ENCODE measurements around the gene MAML3. TPM values are rescaled to one million over a fixed set of nuclear protein-coding genes. Genes with fewer than 3 reads are reported as not detected.

MAML3 gene
- total RNA-seq, 3 donors from 2014 or later = 0.60 to 1.0 (median 0.73) TPM

- DNase-seq (no peak), ATAC-seq (no peak)
- H3K36me3 Mint-ChIP-seq (ENCODE audit: insufficient read depth) = no peaks in the 10 kb centered on the region
- no peaks in the 10 kb centered on the region for H3K9me3 Mint-ChIP-seq
- H3K4me3 Mint-ChIP-seq = no peak overlapping the region
- peaks cover 7% of the 10 kb centered on the region for H3K27me3 Mint-ChIP-seq (ENCODE audit: low read depth)
- H3K4me1 Mint-ChIP-seq (ENCODE audit: low read depth) = no peaks in the 10 kb centered on the region
Observed at GRCh38 chr4:140031061-140031460, 122.9 kb downstream of the MAML3 start.

GRCh38 chr4:140028676-140029517 is 125.1 kb downstream of the MAML3 start:
- Mint-ChIP-seq H3K36me3 (ENCODE audit: insufficient read depth) (no peaks in the 10 kb centered on the region), H3K27me3 (ENCODE audit: low read depth) (peaks cover 7% of the 10 kb centered on the region), H3K4me1 (ENCODE audit: low read depth) (no peaks in the 10 kb centered on the region), H3K9me3 (no peaks in the 10 kb centered on the region), H3K4me3 (no peak overlapping the region)
- ATAC-seq (no peak), DNase-seq (no peak)

GRCh38 chr4:140028101-140028500 is 125.9 kb downstream of the MAML3 start:
- Mint-ChIP-seq H3K27me3 (ENCODE audit: low read depth) (peaks cover 7% of the 10 kb centered on the region), H3K9me3 (no peaks in the 10 kb centered on the region), H3K4me3 (no peak overlapping the region), H3K4me1 (ENCODE audit: low read depth) (no peaks in the 10 kb centered on the region), H3K36me3 (ENCODE audit: insufficient read depth) (no peaks in the 10 kb centered on the region)
- ATAC-seq = no peak
- DNase-seq = no peak

GRCh38 chr4:140027101-140027500 is 126.9 kb downstream of the MAML3 start:
- no peaks in the 10 kb centered on the region for H3K9me3 Mint-ChIP-seq
- DNase-seq = no peak
- H3K4me3 Mint-ChIP-seq = no peak overlapping the region
- ATAC-seq = no peak
- no peaks in the 10 kb centered on the region for H3K36me3 Mint-ChIP-seq (ENCODE audit: insufficient read depth)
- H3K4me1 Mint-ChIP-seq (ENCODE audit: low read depth) = no peaks in the 10 kb centered on the region
- peaks cover 4% of the 10 kb centered on the region for H3K27me3 Mint-ChIP-seq (ENCODE audit: low read depth)

GRCh38 chr4:140025470-140025869 is 128.5 kb downstream of the MAML3 start:
- Mint-ChIP-seq H3K4me1 (ENCODE audit: low read depth) (no peaks in the 10 kb centered on the region), H3K36me3 (ENCODE audit: insufficient read depth) (no peaks in the 10 kb centered on the region), H3K9me3 (no peaks in the 10 kb centered on the region), H3K4me3 (no peak overlapping the region), H3K27me3 (ENCODE audit: low read depth) (no peaks in the 10 kb centered on the region)
- ATAC-seq (no peak), DNase-seq (no peak)

- H3K9me3 Mint-ChIP-seq = no peaks in the 10 kb centered on the region
- no peaks in the 10 kb centered on the region for H3K27me3 Mint-ChIP-seq (ENCODE audit: low read depth)
- no peaks in the 10 kb centered on the region for H3K4me1 Mint-ChIP-seq (ENCODE audit: low read depth)
- no peaks in the 10 kb centered on the region for H3K36me3 Mint-ChIP-seq (ENCODE audit: insufficient read depth)
- H3K4me3 Mint-ChIP-seq = no peak overlapping the region
- DNase-seq = no peak
- no peak for ATAC-seq
Observed at GRCh38 chr4:140020457-140021361, 133.3 kb downstream of the MAML3 start.

GRCh38 chr4:140019619-140020347 is 134.2 kb downstream of the MAML3 start:
- H3K4me3 Mint-ChIP-seq = no peak overlapping the region
- DNase-seq (no peak), ATAC-seq (no peak)
- no peaks in the 10 kb centered on the region for H3K9me3 Mint-ChIP-seq
- no peaks in the 10 kb centered on the region for H3K36me3 Mint-ChIP-seq (ENCODE audit: insufficient read depth)
- no peaks in the 10 kb centered on the region for H3K4me1 Mint-ChIP-seq (ENCODE audit: low read depth)
- no peaks in the 10 kb centered on the region for H3K27me3 Mint-ChIP-seq (ENCODE audit: low read depth)

- no peak for ATAC-seq
- H3K4me1 Mint-ChIP-seq (ENCODE audit: low read depth) = no peaks in the 10 kb centered on the region
- peaks cover 3% of the 10 kb centered on the region for H3K27me3 Mint-ChIP-seq (ENCODE audit: low read depth)
- no peaks in the 10 kb centered on the region for H3K36me3 Mint-ChIP-seq (ENCODE audit: insufficient read depth)
- no peaks in the 10 kb centered on the region for H3K9me3 Mint-ChIP-seq
- no peak for DNase-seq
- H3K4me3 Mint-ChIP-seq = no peak overlapping the region
Observed at GRCh38 chr4:140018931-140019618, 134.9 kb downstream of the MAML3 start.

- no peaks in the 10 kb centered on the region for H3K9me3 Mint-ChIP-seq
- ATAC-seq (no peak), DNase-seq (no peak)
- peaks cover 6% of the 10 kb centered on the region for H3K27me3 Mint-ChIP-seq (ENCODE audit: low read depth)
- peaks cover 2% of the 10 kb centered on the region for H3K4me1 Mint-ChIP-seq (ENCODE audit: low read depth)
- no peak overlapping the region for H3K4me3 Mint-ChIP-seq
- no peaks in the 10 kb centered on the region for H3K36me3 Mint-ChIP-seq (ENCODE audit: insufficient read depth)
Observed at GRCh38 chr4:140014284-140014683, 139.7 kb downstream of the MAML3 start.

- ATAC-seq = peak; percentile 92 to 95
- peaks cover 2% of the 10 kb centered on the region for H3K4me1 Mint-ChIP-seq (ENCODE audit: low read depth)
- H3K9me3 Mint-ChIP-seq = no peaks in the 10 kb centered on the region
- H3K27me3 Mint-ChIP-seq (ENCODE audit: low read depth) = peaks cover 6% of the 10 kb centered on the region
- DNase-seq = peak; percentile 63
- no peaks in the 10 kb centered on the region for H3K36me3 Mint-ChIP-seq (ENCODE audit: insufficient read depth)
- no peak overlapping the region for H3K4me3 Mint-ChIP-seq
Observed at GRCh38 chr4:140012688-140013486, 141.1 kb downstream of the MAML3 start.

GRCh38 chr4:140005699-140006098 is 148.3 kb downstream of the MAML3 start:
- ATAC-seq (no peak), DNase-seq (no peak)
- Mint-ChIP-seq H3K27me3 (ENCODE audit: low read depth) (peaks cover 12% of the 10 kb centered on the region), H3K9me3 (no peaks in the 10 kb centered on the region), H3K36me3 (ENCODE audit: insufficient read depth) (no peaks in the 10 kb centered on the region), H3K4me3 (no peak overlapping the region), H3K4me1 (ENCODE audit: low read depth) (no peaks in the 10 kb centered on the region)

- Mint-ChIP-seq H3K27me3 (ENCODE audit: low read depth) (peaks cover 15% of the 10 kb centered on the region), H3K36me3 (ENCODE audit: insufficient read depth) (no peaks in the 10 kb centered on the region), H3K4me3 (no peak overlapping the region), H3K9me3 (no peaks in the 10 kb centered on the region), H3K4me1 (ENCODE audit: low read depth) (no peaks in the 10 kb centered on the region)
- ATAC-seq = no peak
- no peak for DNase-seq
Observed at GRCh38 chr4:140004922-140005627, 148.9 kb downstream of the MAML3 start.

- Mint-ChIP-seq H3K4me1 (ENCODE audit: low read depth) (no peaks in the 10 kb centered on the region), H3K9me3 (no peaks in the 10 kb centered on the region), H3K4me3 (no peak overlapping the region), H3K27me3 (ENCODE audit: low read depth) (peaks cover 15% of the 10 kb centered on the region), H3K36me3 (ENCODE audit: insufficient read depth) (no peaks in the 10 kb centered on the region)
- ATAC-seq (no peak), DNase-seq (no peak)
Observed at GRCh38 chr4:140004549-140004895, 149.5 kb downstream of the MAML3 start.

Measured in activated T-cell treated with anti-CD3 and anti-CD28 coated beads, Interleukin-2, amount 50 U/mL, for 4 hours (primary cell).